Calu3 (cell line): ENCODE data around the gene RBP3. TPM values are rescaled to one million over a fixed set of nuclear protein-coding genes. Genes with fewer than 3 reads are reported as not detected.

Experiments used
- BruUV-seq: library from RNA; stranded (reverse); fragments of 400-500 nt; replicated peaks from 2 replicates; lab custom pipeline; 2021; lab: Mats Ljungman, UMichigan
- CTCF ChIA-PET: fragments of 300-600 bp; sonication (Branson Sonifier 250); formaldehyde crosslinking; loops from one replicate; lab custom pipeline; 2022; ENCODE audit warnings: antibody characterized with exemption; lab: Charles Lee
- DNase-seq: peaks from one replicate; pipeline ENCODE4 v3.0.0; 2022
- H3K27ac Mint-ChIP-seq: one replicate; pipeline ENCODE4 v1.8.0; 2022; ENCODE audit warnings: mixed read lengths; ENCODE audit not compliant: unreplicated experiment
- H3K27me3 Mint-ChIP-seq: one replicate; pipeline ENCODE4 v1.8.0; 2022; ENCODE audit warnings: mixed read lengths; ENCODE audit not compliant: unreplicated experiment
- H3K36me3 Mint-ChIP-seq: one replicate; pipeline ENCODE4 v1.8.0; 2022; ENCODE audit warnings: mild to moderate bottlenecking, moderate library complexity, mixed read lengths; ENCODE audit not compliant: insufficient read depth, unreplicated experiment
- H3K4me1 Mint-ChIP-seq: one replicate; pipeline ENCODE4 v1.8.0; 2022; ENCODE audit warnings: mild to moderate bottlenecking, low read depth, mixed read lengths; ENCODE audit not compliant: unreplicated experiment
- H3K4me3 Mint-ChIP-seq: one replicate; pipeline ENCODE4 v1.8.0; 2022; ENCODE audit warnings: mild to moderate bottlenecking, low read depth, moderate library complexity, mixed read lengths; ENCODE audit not compliant: unreplicated experiment
- H3K9me3 Mint-ChIP-seq: one replicate; pipeline ENCODE4 v1.8.0; 2022; ENCODE audit warnings: low read depth, mixed read lengths; ENCODE audit not compliant: unreplicated experiment
- intact Hi-C: fragments of 100-400 bp; cut with micrococcal nuclease; formaldehyde crosslinking; loops from one replicate; pipeline ENCODE4 v1.10.0; 2022; ENCODE audit not compliant: unreplicated experiment
- total RNA-seq: library from RNA; stranded (reverse); gene quantifications from 2 replicates; pipeline ENCODE4 v1.2.3, GENCODE V29; 2022
- TF ChIP-seq, protein P1 (sequence below): fragments of 200-600 bp; IDR thresholded peaks from one replicate; pipeline ENCODE4 v1.8.0; 2022; ENCODE audit warnings: antibody characterized with exemption; ENCODE audit not compliant: unreplicated experiment

Gene RBP3
- total RNA-seq, 1 experiment from 2014 or later: not detected

DNA sequence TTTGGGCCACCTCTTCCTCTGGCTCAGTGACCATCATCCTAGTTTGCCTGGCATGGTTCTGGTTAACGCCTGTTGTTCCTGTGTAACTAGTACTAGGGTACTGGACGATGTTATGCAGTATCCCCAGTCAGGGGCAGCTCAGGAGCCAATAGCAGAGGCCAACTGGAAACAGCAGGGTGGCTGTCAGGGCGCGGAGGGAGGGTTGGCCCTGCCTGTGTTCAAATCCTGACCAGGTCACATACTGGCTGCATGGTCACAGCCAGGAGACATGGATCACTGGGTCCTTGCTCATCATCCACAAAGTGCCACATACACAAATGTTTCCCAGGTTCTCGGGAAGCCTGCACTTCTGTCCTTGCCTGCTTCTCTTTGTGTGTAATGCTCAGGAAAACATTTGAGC is 12.3 kb upstream of the RBP3 start:
- H3K9me3 Mint-ChIP-seq: no peaks in the 10 kb centered on the region
- no peaks in the 10 kb centered on the region for H3K36me3 Mint-ChIP-seq
- TF ChIP-seq, protein P1, sequence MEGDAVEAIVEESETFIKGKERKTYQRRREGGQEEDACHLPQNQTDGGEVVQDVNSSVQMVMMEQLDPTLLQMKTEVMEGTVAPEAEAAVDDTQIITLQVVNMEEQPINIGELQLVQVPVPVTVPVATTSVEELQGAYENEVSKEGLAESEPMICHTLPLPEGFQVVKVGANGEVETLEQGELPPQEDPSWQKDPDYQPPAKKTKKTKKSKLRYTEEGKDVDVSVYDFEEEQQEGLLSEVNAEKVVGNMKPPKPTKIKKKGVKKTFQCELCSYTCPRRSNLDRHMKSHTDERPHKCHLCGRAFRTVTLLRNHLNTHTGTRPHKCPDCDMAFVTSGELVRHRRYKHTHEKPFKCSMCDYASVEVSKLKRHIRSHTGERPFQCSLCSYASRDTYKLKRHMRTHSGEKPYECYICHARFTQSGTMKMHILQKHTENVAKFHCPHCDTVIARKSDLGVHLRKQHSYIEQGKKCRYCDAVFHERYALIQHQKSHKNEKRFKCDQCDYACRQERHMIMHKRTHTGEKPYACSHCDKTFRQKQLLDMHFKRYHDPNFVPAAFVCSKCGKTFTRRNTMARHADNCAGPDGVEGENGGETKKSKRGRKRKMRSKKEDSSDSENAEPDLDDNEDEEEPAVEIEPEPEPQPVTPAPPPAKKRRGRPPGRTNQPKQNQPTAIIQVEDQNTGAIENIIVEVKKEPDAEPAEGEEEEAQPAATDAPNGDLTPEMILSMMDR: no peak
- no peak overlapping the region for H3K27ac Mint-ChIP-seq
- peaks cover 10% of the 10 kb centered on the region for H3K4me1 Mint-ChIP-seq
- no peak for DNase-seq
- H3K4me3 Mint-ChIP-seq: no peak overlapping the region
- BruUV-seq: no TSS peak
- CTCF ChIA-PET: no interaction called here
- intact Hi-C loops: no loop called here
- peaks cover 82% of the 10 kb centered on the region for H3K27me3 Mint-ChIP-seq

DNA sequence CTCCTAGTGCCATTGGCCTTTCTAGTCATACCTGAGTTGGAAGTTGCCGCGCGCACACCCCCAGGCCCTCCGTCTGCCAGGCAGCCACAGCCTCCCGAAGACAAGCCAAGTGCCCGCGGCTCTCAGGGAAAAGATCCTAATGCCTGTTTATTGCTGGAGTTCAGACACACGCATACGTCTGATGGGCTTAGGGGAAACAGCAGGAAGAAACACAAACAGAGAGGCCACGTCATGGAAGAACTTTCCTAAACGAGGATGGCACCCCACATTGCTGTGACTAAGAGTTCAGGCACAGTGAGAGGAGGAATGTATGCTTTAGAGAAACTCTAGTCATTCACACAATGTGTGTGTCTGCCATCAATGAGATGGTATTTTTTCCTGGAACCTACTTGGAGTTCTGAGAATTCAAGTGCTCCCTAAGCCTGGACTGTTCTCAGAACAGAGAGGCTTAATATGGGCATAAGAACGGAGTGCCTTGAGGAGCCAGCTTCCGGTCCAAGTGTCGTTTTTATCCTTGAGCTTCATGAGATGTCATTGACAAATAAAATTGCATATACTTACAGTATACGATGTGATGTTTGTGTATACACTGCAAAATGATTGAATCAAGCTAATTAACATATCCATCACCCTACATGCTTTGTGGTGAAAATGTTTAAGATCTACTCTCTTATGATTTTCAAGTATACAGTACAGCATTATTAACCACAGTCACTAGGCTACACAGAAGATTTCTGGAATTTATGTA is 11.6 kb upstream of the RBP3 start:
- TF ChIP-seq, protein P1: no peak
- Mint-ChIP-seq H3K4me3 (no peak overlapping the region), H3K36me3 (no peaks in the 10 kb centered on the region), H3K27me3 (peaks cover 89% of the 10 kb centered on the region), H3K4me1 (peaks cover 11% of the 10 kb centered on the region), H3K27ac (no peak overlapping the region), H3K9me3 (no peaks in the 10 kb centered on the region)
- no TSS peak for BruUV-seq
- CTCF ChIA-PET: no interaction called here
- DNase-seq: no peak
- intact Hi-C loops: no loop called here

DNA sequence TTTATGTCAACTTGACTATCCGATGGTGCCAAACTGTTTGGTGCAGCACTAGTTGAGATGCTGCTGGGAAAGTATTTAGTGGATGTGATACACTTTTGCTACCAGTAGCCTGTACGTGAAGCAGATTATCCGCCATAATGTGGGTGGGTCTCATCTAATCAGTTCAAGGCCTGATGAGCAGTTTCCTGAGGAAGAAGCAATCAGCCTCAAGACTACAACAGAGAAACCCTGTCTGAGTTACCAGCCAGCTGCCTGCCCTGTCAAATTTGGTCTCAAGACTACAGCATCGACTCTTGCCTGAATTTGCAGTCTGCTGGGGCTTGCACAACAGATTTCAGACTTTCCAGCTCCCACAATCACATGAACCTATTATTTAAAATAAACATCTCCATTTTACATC is 10.9 kb upstream of the RBP3 start:
- no peak for DNase-seq
- BruUV-seq: no TSS peak

DNA sequence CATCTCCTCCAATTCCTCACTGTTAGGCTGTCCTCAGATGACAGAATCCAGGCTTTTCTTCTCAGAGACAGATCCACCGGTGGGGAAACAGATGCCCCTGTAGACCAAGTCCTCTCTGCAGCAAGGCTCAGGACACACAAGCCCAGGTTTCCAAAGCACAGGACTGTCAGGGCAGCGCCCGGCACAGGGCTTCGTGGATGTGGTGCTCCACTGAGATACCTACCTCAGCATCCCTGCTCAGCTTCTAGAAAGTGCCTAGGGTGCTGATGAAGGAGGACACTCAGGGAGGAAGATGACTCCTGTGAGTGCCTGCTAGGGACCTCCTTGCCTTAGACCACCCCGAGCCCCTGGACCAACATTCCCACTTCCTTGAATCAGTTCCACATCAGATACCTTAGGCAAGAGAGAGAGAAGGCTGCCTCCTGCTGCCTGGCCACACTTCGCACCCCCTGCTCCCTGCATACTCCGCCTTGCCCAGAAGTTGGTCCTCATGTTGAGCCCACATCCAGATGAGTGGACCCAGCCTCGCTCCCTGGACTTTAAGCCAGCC is 8.9 kb upstream of the RBP3 start:
- BruUV-seq: no TSS peak
- Mint-ChIP-seq H3K36me3 (no peaks in the 10 kb centered on the region), H3K4me3 (no peak overlapping the region), H3K9me3 (no peaks in the 10 kb centered on the region), H3K27me3 (peaks cover 77% of the 10 kb centered on the region), H3K4me1 (peaks cover 11% of the 10 kb centered on the region), H3K27ac (no peak overlapping the region)
- intact Hi-C loops: no loop called here
- DNase-seq: no peak
- TF ChIP-seq, protein P1: no peak
- CTCF ChIA-PET: no interaction called here

More for the DNA sequence above, 10.9 kb upstream of the RBP3 start:
- intact Hi-C loops: no loop called here
- Mint-ChIP-seq H3K4me1 (peaks cover 11% of the 10 kb centered on the region), H3K36me3 (no peaks in the 10 kb centered on the region), H3K9me3 (no peaks in the 10 kb centered on the region), H3K27ac (no peak overlapping the region), H3K4me3 (no peak overlapping the region), H3K27me3 (peaks cover 93% of the 10 kb centered on the region)
- CTCF ChIA-PET: no interaction called here
- TF ChIP-seq, protein P1: no peak
